Activated naive CD4-positive, alpha-beta T cell (primary cell): ENCODE results near the gene CHMP4A.

Experiments used
- DNase-seq, 4 experiments: peaks; one replicate each; lab custom pipeline; 2025; lab: John Stamatoyannopoulos, UW

Gene CHMP4A, protein sequence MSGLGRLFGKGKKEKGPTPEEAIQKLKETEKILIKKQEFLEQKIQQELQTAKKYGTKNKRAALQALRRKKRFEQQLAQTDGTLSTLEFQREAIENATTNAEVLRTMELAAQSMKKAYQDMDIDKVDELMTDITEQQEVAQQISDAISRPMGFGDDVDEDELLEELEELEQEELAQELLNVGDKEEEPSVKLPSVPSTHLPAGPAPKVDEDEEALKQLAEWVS

DNA sequence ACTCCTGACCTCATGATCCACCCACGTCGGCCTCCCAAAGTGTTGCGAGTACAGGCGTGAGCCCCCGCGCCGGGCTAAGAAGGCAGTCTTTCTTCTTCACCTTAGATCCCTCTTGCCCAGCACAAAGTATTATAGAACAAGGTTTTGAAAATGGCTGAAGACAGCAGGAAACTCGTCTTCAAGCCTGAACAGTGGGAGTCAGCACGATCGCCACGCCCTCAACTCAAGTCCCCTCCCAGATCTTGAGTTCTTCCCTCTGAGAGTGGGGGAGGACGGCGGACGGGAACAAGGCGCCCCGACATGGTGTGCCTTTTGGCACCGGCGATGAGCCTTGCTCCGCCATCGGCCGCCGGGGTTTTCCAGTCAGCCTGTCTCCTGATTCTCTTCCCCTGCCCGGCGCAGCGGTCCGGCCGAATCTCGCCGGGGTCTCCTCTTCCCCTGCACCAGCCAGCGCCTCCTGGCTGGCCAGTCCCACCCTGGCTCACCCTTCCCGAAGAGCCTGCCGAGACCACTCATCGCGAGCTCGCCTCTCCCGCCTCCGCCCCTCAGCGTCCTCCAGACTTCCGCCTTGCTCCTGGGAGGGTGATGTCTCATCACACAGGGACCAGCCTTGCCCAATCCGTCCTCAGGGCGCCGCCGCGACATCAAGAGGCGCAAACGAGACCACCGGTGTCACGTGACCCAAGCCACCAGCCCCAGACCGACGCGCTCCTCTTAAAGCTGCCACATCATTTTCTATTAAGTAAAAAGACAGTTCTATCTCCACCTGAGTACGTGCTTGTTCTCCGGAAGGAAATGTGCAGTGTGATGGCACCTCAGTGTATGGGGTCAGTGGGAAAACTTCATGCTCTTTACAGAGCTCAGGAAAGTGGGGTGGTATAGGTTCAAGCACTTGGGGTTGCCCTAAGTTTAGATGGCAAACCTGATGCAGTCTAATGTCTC is at the start of gene CHMP4A:
TSS of gene CHMP4A (minus strand) at position 565 of the 942 bp plus-strand sequence. CDS start at position 516, 49 bp downstream.
- DNase-seq, result peak; percentile 83 to 92 (median 90)

DNA sequence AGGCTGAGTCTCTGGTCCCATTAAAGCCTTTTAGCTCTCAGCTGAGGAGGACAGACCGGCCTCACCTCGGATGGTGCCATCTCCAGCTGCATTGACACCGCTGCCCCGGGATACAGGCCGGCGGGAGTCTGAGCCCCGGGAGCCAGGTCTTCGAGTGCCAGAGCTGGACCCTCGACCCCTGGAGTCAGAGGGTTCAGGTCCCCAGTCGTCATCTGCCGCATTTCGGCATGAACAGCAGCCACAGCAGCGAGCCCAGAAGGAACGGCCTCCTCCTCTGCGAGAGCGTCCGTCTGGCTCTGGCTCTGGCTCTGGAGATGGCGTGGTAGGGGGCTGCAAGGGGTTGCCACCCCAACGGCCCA is 48.7 kb upstream of the CHMP4A start:
- no peak for DNase-seq

DNA sequence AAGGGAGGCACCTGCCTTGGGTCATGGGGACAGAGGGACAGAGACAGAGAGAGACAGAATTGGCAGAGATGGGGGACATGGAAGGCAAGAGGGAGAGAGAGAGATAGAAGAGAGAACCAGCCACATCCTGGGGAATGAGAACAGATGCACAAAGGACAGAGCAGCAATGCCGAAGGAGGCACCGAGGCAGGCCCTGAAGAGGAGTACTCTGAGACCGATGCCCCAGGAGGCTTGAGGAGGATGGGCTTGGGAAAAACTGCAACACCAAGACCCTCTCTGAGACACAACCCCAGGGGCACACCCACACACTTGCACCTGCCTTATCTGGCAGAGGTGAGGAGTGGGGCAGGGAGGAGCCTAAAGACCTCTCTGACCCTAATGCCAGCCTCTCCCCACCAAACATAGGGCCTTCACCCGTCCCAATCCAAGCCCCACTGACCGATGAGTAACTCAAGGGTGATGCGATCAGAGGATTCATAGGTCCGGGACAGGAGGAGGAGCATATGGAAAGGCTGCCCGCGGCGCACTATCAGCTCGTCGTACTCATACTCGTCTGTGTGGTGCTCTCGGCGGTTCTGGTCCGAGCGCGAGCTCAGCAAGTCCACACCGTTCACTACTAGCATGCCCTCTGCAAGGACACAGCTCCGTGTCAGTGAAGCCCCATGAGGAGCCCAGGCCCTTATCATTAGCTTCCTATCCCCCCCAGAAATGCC is 48.1 kb upstream of the CHMP4A start:
- no peak for DNase-seq

DNA sequence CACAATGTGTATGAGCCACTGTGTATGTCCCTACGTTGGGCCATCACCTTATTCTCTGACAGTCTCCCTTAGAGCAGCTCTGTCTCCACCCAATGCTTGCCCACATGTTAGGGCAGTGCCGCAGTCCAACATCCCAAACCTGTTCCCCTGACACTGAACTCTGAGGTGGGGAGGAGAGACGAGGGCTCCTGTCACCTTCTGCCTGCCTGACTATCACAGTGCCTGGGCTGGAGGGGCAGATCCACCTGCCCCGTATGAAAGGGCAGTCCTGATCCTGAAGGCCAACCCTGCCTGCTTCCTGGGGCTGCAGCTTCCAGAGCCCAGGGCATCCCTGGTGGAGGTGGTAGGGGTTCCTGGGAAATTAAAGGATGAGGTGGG is 47.5 kb upstream of the CHMP4A start:
- DNase-seq, result no peak

DNA sequence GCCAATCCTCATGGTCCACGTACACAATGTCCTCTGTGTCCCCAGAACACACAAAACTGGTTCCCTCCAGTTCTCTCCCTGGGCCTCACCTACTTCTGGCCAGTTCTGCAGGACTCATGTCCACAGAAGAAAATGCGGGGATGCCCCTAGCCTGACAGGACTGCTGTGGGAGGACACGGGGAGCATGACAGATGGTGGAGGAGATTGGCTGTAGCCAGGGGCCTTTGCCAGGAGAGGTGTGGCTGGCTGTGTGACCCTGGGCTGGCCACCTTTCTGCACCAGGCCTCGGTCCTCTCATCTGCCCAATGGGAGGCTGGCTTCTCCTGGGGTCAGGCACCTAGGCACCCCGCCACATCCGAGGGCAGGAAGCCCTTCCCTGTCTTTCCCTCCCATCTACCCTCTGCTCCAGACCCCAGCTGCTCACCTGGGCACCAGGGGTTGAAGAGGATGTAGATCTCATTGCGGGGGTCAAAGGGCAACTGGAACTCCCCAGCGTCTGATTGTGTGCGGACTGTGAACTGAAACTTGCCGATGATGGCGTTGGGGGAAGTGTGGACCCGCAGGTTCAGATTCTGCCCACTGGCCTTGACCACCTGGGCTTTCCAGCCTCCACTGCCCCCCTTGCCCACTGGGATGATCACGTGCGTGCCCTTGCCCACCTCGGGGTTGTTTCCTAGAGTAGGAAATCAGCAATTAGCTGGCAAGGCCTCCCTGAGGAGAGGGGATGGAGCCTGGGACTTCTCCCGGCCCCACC is 46.9 kb upstream of the CHMP4A start:
- no peak for DNase-seq

DNA sequence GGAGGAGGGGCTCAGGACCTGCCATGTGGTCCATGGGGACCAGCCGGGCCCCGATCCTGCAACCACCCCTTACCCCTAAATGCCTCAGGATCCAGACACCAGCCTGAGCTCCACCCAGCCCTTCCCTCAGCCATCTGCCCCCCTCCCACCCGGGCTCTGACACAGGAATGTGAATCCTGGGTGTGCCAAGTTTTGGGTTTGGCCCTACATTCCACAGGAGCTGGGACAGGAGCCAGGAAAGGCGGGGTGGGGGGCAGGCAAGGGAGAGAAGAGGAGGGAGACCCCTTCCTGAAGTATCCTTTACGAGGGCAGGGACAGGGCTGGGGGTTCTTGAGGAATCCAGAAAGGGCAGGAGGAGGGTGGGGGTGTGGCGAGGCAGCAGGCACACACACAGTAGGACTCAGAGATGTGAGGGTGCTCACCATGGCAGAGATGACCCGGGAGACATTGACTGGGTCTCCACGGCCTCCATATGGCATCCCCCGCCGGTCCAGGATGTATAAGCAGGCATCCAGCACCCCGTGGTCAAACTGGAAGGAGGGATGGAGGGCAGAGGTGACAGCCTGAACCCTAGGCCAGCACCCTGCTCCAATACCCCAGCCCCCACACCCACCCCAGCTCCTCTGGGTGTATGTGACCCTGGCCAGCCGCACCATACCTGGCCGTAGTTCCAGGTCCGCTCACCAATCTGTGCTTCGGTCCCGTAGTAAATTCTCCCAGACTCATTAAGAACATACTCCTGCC is 46.2 kb upstream of the CHMP4A start:
- DNase-seq, result no peak

DNA sequence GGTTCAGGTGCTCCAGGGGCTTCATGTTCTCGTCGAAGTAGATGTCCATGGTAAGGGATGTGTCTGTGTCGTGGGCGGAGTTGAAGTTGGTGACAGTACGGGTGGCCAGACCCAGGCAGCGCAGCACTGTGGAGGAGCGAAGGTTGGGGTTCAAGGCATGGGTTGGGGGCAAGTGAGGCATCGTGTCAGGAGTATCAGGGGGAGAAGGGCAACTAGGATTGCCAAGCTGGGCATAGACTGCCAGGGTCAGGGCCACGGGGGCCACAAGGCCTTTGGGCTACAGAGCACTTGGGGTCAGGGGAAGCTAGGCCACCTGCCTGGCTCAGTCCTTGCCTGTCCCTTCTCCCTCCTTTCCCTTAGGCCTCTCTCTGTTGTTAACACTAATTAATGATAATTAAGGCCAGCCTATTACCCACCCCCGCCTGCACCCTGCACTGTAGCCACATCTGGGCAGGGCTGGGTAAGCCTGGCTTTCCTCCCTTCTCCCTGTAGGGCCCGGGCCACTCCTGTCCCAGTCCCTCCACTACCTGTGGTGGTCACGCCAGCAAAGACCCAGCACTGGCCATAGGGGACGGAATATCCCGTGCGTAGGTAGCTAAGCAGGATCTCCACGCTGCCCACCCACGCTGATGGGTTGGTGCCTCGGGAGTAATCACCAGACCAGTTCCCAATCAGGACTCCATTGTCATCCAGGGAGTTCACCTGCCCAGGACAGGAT is 45.4 kb upstream of the CHMP4A start:
- no peak for DNase-seq

DNA sequence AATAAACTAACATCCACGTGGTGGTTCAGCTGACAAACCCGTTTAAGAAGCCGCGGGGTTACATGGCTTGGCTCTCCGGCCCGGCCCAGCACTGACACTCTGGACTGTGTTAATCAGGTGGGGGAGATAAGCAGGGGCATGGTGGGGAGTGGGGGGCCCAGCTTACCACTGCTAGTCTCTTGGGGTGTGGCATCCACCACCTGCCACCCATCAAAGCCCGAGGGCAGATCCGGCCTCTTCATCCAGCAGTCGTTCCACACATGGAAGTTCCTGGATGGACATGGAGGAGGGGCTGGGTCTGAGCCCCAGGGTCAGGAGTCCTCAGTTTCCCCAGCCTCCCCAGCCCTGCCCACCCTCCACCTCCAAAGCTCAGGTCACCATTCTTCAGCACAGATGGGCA is 44.8 kb upstream of the CHMP4A start:
- no peak for DNase-seq

DNA sequence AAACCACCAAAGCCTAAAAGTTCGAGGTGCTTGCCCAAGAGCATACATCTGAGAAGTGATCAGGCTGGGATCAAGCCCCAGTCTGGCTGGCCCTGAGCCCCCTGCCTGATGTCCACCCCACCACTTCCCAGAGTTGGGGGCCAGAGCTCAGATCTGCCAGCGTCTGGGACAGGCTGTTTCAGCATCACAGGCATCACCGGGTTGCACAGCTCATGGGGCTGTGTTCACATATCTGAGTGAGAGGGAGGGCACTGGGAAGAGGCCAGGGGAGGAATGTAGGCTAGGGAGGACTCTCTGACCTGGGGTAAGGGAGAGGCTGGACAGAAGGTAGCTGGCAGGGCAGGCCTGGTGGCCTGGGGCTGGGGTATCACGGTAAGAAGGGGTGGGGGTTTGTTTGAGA is 43.7 kb upstream of the CHMP4A start:
- DNase-seq, result no peak

DNA sequence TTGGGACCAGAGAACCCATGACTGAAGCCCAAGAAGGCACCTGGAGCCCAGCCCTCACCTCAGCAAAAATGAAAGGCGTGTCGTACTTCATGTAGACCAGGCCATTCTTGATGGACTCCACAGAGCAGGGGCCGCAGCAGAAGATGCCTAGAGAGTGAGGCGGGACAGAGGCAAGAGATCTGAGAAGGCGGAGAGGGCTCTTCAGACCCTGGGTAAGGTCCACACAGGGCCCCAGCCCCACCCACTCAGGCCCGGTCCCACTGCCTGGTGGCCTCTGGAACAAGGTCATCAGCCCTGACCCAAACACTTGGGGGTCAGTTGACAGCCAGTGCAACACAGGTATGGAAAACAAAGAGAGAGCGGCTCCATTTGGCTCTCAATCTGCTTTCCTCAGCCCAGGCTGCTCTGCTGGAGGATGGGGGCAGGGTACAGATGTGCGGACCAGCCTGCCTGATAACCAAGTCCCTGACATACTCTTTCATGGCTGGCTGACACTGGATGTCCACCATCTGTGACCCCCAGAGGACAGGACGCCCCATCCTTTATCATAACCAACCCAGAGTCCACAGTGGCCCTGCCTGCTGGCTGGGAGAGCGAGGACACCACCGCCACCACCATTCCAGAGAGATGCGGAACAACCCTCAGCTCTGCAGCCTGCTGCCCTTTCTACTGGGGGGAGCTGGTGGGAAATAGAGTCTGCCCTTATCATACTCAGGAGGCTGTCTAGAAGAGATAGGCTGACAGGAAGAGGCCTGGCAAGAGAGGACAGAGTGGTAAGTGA is 42.8 kb upstream of the CHMP4A start:
- DNase-seq, result no peak

DNA sequence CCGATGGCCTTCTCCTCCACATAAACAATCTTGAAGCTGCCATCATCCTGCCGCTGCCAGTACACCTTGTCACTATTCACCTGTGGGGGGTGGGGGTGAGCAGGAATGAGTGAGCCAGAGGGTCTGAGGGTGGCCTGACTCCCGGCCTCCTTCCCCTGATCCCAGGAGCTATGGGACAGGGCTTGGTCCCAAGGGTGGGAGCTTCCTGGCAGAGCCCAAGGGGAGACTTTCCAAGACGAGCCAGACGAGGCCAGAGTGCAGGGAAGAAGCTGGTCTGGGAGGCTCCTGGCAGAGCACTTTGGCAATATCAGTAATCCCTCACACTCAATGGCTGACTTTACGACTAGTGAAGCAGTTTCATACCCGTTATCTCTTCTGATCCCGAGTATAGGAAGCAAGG is 42.1 kb upstream of the CHMP4A start:
- no peak for DNase-seq

DNA sequence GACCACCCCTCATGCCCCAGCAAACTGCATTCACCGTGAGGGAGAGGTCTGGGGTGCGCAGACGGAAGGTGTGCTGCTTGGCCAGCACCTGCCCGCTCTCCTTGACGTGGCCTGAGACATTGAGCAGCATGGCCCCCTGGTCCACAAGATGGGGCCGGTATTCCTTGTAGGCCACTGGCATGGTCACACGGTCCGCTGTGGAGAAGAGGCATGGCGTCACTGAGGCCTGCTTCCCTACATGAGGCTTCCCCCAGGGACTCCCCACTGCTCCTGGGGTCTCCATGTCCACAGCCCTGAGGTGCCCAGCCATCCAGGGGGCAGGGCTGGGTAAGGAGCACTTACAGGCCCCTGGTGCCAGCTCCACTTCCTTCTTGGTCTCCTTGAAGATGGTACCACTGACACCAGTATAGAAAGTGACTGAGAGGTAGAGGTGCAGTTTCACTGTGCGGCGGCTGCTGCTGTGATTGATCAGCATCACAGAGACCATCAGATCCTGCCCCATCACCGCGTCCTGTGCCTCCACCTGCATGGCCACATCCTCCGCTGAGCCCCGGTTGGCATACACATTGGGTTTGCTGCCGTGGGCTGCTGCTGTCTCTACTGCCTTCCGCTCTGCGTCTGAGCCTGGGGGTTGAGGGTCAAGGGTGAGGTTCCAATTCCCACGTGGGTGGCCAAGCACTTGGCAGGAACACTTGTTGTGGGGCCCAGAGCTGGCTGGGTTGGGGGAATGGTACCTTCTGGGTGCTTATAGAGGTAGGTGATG is 41.5 kb upstream of the CHMP4A start:
- no peak for DNase-seq

DNA sequence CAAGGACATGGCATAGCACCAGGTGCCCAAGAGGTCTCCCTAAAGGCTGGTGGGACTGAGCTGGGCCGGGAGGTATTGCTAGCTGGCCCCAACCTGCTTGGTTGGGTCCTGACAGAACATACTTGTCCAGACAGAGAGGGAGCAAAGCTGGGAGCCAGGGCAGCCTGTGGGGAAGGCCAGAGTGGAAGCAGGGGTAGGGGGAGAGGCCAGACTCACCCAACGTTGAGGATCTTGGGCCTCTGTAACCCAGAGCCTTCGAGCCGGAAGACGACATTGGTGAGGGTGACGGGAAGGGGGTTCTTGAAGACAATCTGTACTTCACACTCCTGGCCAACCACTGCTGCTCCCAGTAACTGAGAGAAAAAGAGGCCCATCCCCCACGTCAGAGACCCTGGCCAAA is 40.6 kb upstream of the CHMP4A start:
- no peak for DNase-seq

DNA sequence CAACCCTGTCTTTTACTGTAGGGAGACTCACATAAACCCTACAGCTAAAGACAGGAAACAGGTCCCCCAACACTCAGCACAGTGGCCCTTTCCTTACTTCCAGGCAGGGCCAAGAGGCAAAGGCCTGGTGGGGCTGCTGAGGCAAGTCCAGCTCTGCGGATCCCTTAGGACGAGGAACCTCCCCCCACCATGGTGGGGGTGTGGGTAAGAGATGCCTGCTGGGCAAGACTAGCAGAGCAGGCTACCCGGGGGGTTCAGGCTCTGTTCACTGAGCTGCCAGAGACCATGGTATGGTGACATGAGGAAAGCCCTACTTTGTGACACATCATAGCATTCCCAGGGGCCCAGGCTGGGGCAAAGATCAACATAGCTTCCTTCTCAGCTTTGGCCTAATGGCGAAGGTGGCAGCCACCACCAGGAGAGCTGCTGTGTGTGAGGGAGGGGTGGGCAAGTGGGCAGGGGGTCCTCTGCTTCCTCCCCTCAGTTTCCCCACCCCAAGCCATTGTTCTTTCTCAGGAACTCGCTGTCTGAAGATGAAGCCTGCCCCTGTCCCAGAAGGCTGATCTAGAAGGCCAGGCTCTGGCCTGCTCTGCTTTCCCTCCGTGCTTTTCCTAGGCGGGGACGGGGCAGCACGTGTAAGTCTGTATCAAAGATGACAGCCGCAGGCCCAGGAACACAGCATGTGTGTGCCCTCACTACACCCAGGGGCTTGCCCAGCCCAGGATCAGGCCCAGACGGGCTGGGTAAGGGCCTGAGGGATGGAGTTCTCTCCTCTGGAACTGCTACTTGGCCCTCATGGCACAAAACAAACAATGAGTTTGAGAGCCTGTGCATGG is 39.2 kb upstream of the CHMP4A start:
- DNase-seq, result no peak

DNA sequence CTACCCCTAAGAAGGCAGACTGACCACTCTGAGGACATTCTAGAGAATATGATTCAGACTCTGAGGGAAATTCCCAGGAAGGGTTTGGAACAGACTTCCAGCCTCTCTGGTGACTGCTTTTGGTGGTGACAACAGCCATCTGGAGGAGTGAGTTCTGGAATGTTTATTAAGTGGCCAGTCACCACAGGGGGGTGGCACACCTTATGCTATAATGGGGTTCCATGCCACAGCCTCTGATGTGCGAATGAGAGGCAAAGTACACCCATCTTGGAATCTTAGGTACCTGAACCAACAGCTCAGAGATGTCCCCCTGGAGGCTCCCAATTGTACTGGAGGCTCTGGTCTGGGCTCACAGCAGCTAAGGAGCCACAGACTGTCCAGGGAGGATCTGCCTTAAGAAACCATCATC is 38.6 kb upstream of the CHMP4A start:
- no peak for DNase-seq

DNA sequence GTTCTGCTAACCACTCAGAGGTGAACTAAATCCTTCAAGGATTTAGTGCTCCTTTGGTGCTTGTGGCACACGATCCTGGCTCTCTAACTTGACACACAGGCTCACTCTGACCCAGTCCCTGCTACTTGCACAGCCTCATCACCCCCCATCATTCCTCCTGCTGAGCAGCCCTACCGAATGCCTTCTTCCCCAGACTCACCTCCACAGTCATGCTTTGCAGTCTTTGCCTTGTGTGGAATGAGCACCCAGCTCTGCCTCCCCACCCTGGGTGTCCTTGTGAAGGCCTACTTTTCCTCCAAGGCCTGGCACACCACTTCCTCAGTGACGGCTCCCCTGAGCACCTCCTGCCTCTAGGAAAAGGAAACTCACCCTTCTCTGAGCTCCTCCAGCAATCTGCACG is 37.1 kb upstream of the CHMP4A start:
- DNase-seq, result no peak

DNA sequence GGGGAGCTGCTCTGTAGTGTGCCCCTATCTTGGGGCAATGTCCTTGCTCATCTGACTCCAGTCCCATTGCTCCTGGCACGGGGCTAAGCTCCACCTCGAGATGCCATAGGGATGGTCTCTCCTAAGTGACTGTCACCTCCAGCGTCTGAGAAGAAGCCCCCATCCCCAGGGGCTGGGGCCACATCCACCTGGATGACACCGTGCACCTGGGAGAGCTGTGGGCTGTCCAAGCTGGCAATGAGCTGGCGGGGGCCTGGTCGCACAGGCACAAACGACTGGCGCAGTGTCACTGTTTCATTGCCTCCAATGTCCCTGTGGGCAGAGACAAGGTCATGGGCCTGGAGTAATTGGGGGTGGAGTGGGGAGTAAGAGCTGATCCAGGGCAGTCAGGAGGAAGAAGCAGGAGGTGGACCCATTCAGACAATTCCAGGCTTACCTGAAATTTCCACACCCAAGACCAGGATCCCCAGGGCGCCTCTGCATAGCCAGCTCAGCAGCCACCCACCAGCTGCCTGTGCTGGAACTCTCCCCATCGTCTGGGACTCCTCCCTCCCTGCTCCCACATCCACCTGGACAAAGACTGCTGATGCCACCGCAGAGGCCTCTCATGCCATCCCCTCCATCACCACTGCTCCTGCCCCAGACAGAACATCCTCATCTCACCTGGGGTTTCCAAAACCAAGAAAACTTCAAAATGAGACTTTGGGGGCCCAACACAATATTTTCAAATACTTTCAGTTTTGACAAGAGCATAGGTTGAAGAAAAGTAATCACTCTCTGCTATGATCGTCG is 36.1 kb upstream of the CHMP4A start:
- DNase-seq, result no peak
